SK-N-SH (cell line): Measurements from ENCODE around the gene FSIP1. TPM values are rescaled to one million over a fixed set of nuclear protein-coding genes. Genes with fewer than 3 reads are reported as not detected.

Source experiments
- CTCF ChIA-PET: fragments of 300-600, 350-600 bp; formaldehyde crosslinking; extraction: SDS; loops from one replicate; lab custom pipeline; 2021; lab: Yijun Ruan, JAX
- POLR2A ChIA-PET: fragments of 350-600 bp; sonication (Branson Sonifier 250); formaldehyde crosslinking; extraction: SDS; loops from one replicate; lab custom pipeline; 2020; ENCODE audit warnings: antibody characterized with exemption, inconsistent platforms; lab: Yijun Ruan, JAX
- DNase-seq: peaks from one replicate; pipeline ENCODE4 v3.0.0; 2012
- H2AFZ ChIP-seq: fragments of 200-600 bp; sonication (generic); 2 replicates; pipeline ENCODE4 v1.8.1; 2016; ENCODE audit warnings: antibody characterized with exemption, mild to moderate bottlenecking, low read depth
- H3F3A ChIP-seq: fragments of 200-600 bp; sonication (generic); replicated peaks from 2 replicates; pipeline ENCODE3; 2016; ENCODE audit warnings: antibody characterized with exemption, mild to moderate bottlenecking; ENCODE audit not compliant: insufficient read depth
- H3K27ac ChIP-seq, 2 experiments: fragments of 200-500 bp in 1 of 2; fragments of 200-600 bp in 1 of 2; sonication (Bioruptor generic) in 1 of 2; sonication (generic), shearing (Covaris generic) in 1 of 2; 2 replicates each; pipeline versions ENCODE4 v1.5.1 to v1.6.1; 2014 to 2016; ENCODE audit warnings: low read depth in 2 of 2, inconsistent platforms in 1 of 2, low read length in 1 of 2, mild to moderate bottlenecking in 1 of 2, mixed read lengths in 1 of 2
- H3K27me3 ChIP-seq: fragments of 200-600 bp; sonication (generic), shearing (Covaris generic); 2 replicates; pipeline ENCODE4 v1.6.1; 2016; ENCODE audit warnings: mixed run types; ENCODE audit not compliant: insufficient read depth
- H3K36me3 ChIP-seq, 2 experiments: fragments of 200-500 bp in 1 of 2; fragments of 200-600 bp in 1 of 2; sonication (Bioruptor generic) in 1 of 2; sonication (generic) in 1 of 2; replicated peaks in 1 of 2; 2 replicates each; pipeline versions ENCODE3 to v1.5.1; 2014 to 2016; ENCODE audit warnings: low read length in 1 of 2, mild to moderate bottlenecking in 1 of 2; ENCODE audit not compliant: insufficient read depth in 2 of 2, control insufficient read depth in 1 of 2
- H3K4me1 ChIP-seq, 2 experiments: fragments of 200-500 bp in 1 of 2; fragments of 200-600 bp in 1 of 2; sonication (Bioruptor generic) in 1 of 2; sonication (generic), shearing (Covaris generic) in 1 of 2; 2 replicates each; pipeline versions ENCODE4 v1.5.1 to v1.6.1; 2014 to 2016; ENCODE audit warnings: low read depth in 1 of 2, low read length in 1 of 2, mixed run types in 1 of 2; ENCODE audit not compliant: insufficient read depth in 2 of 2, control insufficient read depth in 1 of 2
- H3K4me2 ChIP-seq: fragments of 200-600 bp; sonication (generic), shearing (Covaris generic); 2 replicates; pipeline ENCODE4 v1.6.1; 2017; ENCODE audit warnings: mixed run types
- H3K4me3 ChIP-seq, 2 experiments: fragments of 200-500 bp in 1 of 2; fragments of 200-600 bp in 1 of 2; sonication (Bioruptor generic) in 1 of 2; sonication (generic), shearing (Covaris generic) in 1 of 2; 2 replicates each; pipeline versions ENCODE4 v1.5.1 to v1.8.1; 2014 to 2016; ENCODE audit warnings: low read depth in 2 of 2, inconsistent platforms in 1 of 2, low read length in 1 of 2, mild to moderate bottlenecking in 1 of 2, mixed read lengths in 1 of 2, moderate library complexity in 1 of 2
- H3K79me2 ChIP-seq: fragments of 200-600 bp; sonication (generic); 2 replicates; pipeline ENCODE4 v1.8.1; 2017; ENCODE audit warnings: mild to moderate bottlenecking; ENCODE audit not compliant: insufficient read depth
- H3K9ac ChIP-seq: fragments of 200-600 bp; sonication (generic); 2 replicates; pipeline ENCODE4 v1.6.1; 2017; ENCODE audit warnings: mixed run types
- H3K9me2 ChIP-seq: fragments of 200-600 bp; sonication (generic); 2 replicates; pipeline ENCODE4 v1.6.1; 2017; ENCODE audit warnings: mixed run types
- H3K9me3 ChIP-seq: fragments of 200-600 bp; sonication (generic); 2 replicates; pipeline ENCODE4 v1.6.1; 2017; ENCODE audit warnings: mixed run types, mild to moderate bottlenecking, moderate library complexity
- H4K20me1 ChIP-seq: fragments of 200-600 bp; sonication (generic); 2 replicates; pipeline ENCODE4 v1.6.1; 2017; ENCODE audit warnings: mild to moderate bottlenecking, mixed run types; ENCODE audit not compliant: insufficient read depth
- CHD2 ChIP-seq: fragments of 150-350 bp; IDR thresholded peaks from 2 replicates; pipeline ENCODE4 v1.6.1; 2018; ENCODE audit warnings: low read length; ENCODE audit not compliant: partially characterized antibody
- CTCF ChIP-seq: fragments of 200-600 bp; sonication (generic); IDR thresholded peaks from 2 replicates; pipeline ENCODE4 v1.6.1; 2017; ENCODE audit warnings: antibody characterized with exemption, mild to moderate bottlenecking, moderate library complexity
- ELF1 ChIP-seq: IDR thresholded peaks from 2 replicates; pipeline ENCODE4 v1.4.0; 2012
- EP300 ChIP-seq, 2 experiments: IDR thresholded peaks; 2 replicates each; pipeline versions ENCODE4 v1.4.0 to v1.6.1; 2012; ENCODE audit warnings: borderline replicate concordance in 1 of 2, low read depth in 1 of 2, low read length in 1 of 2
- EZH2phosphoT487 ChIP-seq: fragments of 200-600 bp; sonication (generic); IDR thresholded peaks from 2 replicates; pipeline ENCODE4 v1.6.1; 2017; ENCODE audit warnings: low read depth, mixed run types, mild to moderate bottlenecking, antibody characterized with exemption, moderate library complexity, borderline replicate concordance
- JUND ChIP-seq: IDR thresholded peaks from 2 replicates; pipeline ENCODE4 v1.4.0; 2012
- MAX ChIP-seq: IDR thresholded peaks from 2 replicates; pipeline ENCODE4 v1.4.0; 2012; ENCODE audit warnings: low read depth
- MXI1 ChIP-seq: IDR thresholded peaks from 2 replicates; pipeline ENCODE4 v1.6.1; 2012; ENCODE audit warnings: mild to moderate bottlenecking, low read depth, low read length, improper control_type of control experiment
- PBX3 ChIP-seq: IDR thresholded peaks from 2 replicates; pipeline ENCODE4; 2012
- POLR2AphosphoS5 ChIP-seq: IDR thresholded peaks from 2 replicates; pipeline ENCODE4 v1.6.1; 2012; ENCODE audit warnings: low read depth, low read length
- RAD21 ChIP-seq: IDR thresholded peaks from 2 replicates; pipeline ENCODE4 v1.6.1; 2012; ENCODE audit warnings: mild to moderate bottlenecking, low read length
- RCOR1 ChIP-seq: fragments of 150-350 bp; IDR thresholded peaks from 2 replicates; pipeline ENCODE4 v1.6.1; 2017; ENCODE audit warnings: antibody characterized with exemption, low read length
- TEAD4 ChIP-seq: IDR thresholded peaks from 2 replicates; pipeline ENCODE4 v1.4.0; 2012; ENCODE audit warnings: mild to moderate bottlenecking, borderline replicate concordance; ENCODE audit not compliant: insufficient read depth
- WGBS: methylation state at CpG from one replicate; pipeline ENCODE4 v1.1.6; 2017; ENCODE audit warnings: low lambda C conversion rate; 5-methylcytosine and 5-hydroxymethylcytosine counted together
- polyA plus RNA-seq, 3 experiments: library from polyadenylated mRNA; depleted of rRNA; stranded (reverse); fragments of >200 nt; gene quantifications; 2 replicates each; pipeline ENCODE4 v1.2.3, GENCODE V29; 2012
- TF ChIP-seq, protein P1 (sequence below): fragments of 150-350 bp; IDR thresholded peaks from 2 replicates; pipeline ENCODE4 v1.6.1; 2017; ENCODE audit warnings: antibody characterized with exemption, low read length, low read depth, borderline replicate concordance
- TF ChIP-seq, protein P2 (sequence below): fragments of 150-350 bp; IDR thresholded peaks from 2 replicates; pipeline ENCODE4 v1.6.1; 2016; ENCODE audit warnings: mild to moderate bottlenecking, low read depth, low read length
- TF ChIP-seq, protein P3 (sequence below): IDR thresholded peaks from 2 replicates; pipeline ENCODE4 v1.6.1; 2012; ENCODE audit warnings: mild to moderate bottlenecking, low read depth, low read length, moderate library complexity

FSIP1 gene
- polyA plus RNA-seq, 1 of the 3 experiments (the other 2 are of a cell fraction) = 0.43 TPM

- Histone ChIP-seq H3K9me2 (no peaks in the 10 kb centered on the region), H3K27me3 (no peaks in the 10 kb centered on the region), H3K4me3 (no peak overlapping the region), H4K20me1 (no peaks in the 10 kb centered on the region), H3K36me3 (no peaks in the 10 kb centered on the region), H3K27ac (no peak overlapping the region)
- DNase-seq = no peak
- CTCF ChIA-PET = interaction anchor here (1.2 kb wide), 1 partner anchor 85 kb away, joined by 6 read pairs; no protein-coding TSS in a partner anchor
- no peak for TF ChIP-seq MAX
- TF ChIP-seq, protein P1, sequence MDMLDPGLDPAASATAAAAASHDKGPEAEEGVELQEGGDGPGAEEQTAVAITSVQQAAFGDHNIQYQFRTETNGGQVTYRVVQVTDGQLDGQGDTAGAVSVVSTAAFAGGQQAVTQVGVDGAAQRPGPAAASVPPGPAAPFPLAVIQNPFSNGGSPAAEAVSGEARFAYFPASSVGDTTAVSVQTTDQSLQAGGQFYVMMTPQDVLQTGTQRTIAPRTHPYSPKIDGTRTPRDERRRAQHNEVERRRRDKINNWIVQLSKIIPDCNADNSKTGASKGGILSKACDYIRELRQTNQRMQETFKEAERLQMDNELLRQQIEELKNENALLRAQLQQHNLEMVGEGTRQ = no peak
- TF ChIP-seq CTCF = no peak
- TF ChIP-seq RCOR1 = no peak
- TF ChIP-seq, all 33 proteins: peak for 0
- WGBS = 89% methylated on average over 6 of the region's 6 CpGs
- Histone ChIP-seq H3K4me1 (peaks cover under 1 to 4% of the 10 kb centered on the region in 2 experiments; a peak in 2 of 4 replicates), H3K4me2 (no peak overlapping the region), H3K9ac (no peak overlapping the region), H3F3A (no peaks in the 10 kb centered on the region), H3K9me3 (no peaks in the 10 kb centered on the region), H2AFZ (no peak overlapping the region), H3K79me2 (no peaks in the 10 kb centered on the region)
- POLR2A ChIA-PET = no interaction called here
These were observed 110.5 kb downstream of the FSIP1 start for GRCh38 chr15:39672184-39672583.

GRCh38 chr15:39670687-39671086, 112.0 kb downstream of the FSIP1 start:
- CTCF ChIA-PET = interaction anchor here (1.1 kb wide), 1 partner anchor 88 kb away, joined by 3 read pairs; no protein-coding TSS in a partner anchor
- no peak for TF ChIP-seq POLR2AphosphoS5
- TF ChIP-seq CHD2 = no peak
- TF ChIP-seq PBX3 = no peak
- TF ChIP-seq ELF1 = no peak
- TF ChIP-seq, protein P2, sequence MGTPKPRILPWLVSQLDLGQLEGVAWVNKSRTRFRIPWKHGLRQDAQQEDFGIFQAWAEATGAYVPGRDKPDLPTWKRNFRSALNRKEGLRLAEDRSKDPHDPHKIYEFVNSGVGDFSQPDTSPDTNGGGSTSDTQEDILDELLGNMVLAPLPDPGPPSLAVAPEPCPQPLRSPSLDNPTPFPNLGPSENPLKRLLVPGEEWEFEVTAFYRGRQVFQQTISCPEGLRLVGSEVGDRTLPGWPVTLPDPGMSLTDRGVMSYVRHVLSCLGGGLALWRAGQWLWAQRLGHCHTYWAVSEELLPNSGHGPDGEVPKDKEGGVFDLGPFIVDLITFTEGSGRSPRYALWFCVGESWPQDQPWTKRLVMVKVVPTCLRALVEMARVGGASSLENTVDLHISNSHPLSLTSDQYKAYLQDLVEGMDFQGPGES = no peak
- no peak for TF ChIP-seq EP300 (IDR thresholded peaks at IDR 0.05; ENCODE audit: borderline replicate concordance in 1 of 2, low read depth in 1 of 2, low read length in 1 of 2)
- no peak for TF ChIP-seq TEAD4
- TF ChIP-seq EZH2phosphoT487 = no peak
- TF ChIP-seq RAD21 = no peak
- no peak for TF ChIP-seq JUND
- no peak for TF ChIP-seq MXI1
- TF ChIP-seq, protein P3, sequence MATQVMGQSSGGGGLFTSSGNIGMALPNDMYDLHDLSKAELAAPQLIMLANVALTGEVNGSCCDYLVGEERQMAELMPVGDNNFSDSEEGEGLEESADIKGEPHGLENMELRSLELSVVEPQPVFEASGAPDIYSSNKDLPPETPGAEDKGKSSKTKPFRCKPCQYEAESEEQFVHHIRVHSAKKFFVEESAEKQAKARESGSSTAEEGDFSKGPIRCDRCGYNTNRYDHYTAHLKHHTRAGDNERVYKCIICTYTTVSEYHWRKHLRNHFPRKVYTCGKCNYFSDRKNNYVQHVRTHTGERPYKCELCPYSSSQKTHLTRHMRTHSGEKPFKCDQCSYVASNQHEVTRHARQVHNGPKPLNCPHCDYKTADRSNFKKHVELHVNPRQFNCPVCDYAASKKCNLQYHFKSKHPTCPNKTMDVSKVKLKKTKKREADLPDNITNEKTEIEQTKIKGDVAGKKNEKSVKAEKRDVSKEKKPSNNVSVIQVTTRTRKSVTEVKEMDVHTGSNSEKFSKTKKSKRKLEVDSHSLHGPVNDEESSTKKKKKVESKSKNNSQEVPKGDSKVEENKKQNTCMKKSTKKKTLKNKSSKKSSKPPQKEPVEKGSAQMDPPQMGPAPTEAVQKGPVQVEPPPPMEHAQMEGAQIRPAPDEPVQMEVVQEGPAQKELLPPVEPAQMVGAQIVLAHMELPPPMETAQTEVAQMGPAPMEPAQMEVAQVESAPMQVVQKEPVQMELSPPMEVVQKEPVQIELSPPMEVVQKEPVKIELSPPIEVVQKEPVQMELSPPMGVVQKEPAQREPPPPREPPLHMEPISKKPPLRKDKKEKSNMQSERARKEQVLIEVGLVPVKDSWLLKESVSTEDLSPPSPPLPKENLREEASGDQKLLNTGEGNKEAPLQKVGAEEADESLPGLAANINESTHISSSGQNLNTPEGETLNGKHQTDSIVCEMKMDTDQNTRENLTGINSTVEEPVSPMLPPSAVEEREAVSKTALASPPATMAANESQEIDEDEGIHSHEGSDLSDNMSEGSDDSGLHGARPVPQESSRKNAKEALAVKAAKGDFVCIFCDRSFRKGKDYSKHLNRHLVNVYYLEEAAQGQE = no peak
- TF ChIP-seq MAX = no peak
- H4K20me1 ChIP-seq = no peaks in the 10 kb centered on the region
- no peaks in the 10 kb centered on the region for H3K36me3 ChIP-seq
- H3F3A ChIP-seq = peaks cover 12% of the 10 kb centered on the region
- H3K4me1 ChIP-seq = peaks cover 4 to 15% of the 10 kb centered on the region in 2 experiments
- no peak overlapping the region for H3K4me2 ChIP-seq
- no peaks in the 10 kb centered on the region for H3K27me3 ChIP-seq
- no peak overlapping the region for H2AFZ ChIP-seq
- no peak overlapping the region for H3K27ac ChIP-seq
- no peak for DNase-seq
- no peaks in the 10 kb centered on the region for H3K9me2 ChIP-seq
- WGBS = 92% methylated on average over 2 of the region's 2 CpGs
- H3K9me3 ChIP-seq = no peaks in the 10 kb centered on the region
- H3K79me2 ChIP-seq = no peaks in the 10 kb centered on the region
- no peak overlapping the region for H3K9ac ChIP-seq
- no peak overlapping the region for H3K4me3 ChIP-seq
- POLR2A ChIA-PET = no interaction called here
